Neuronal stem cell (in vitro differentiated cells): Measurements from ENCODE around the gene DTNB.

Experiments used
- DNase-seq: peaks from one replicate; pipeline ENCODE4 v3.0.0-alpha.2; 2013; ENCODE audit warnings: low spot score
- H2AFZ ChIP-seq: one replicate; pipeline ENCODE4 v1.6.1; 2013; ENCODE audit warnings: mild to moderate bottlenecking, low read length, inconsistent platforms
- H2AK5ac ChIP-seq: 2 replicates; pipeline ENCODE4 v1.6.1; 2013; ENCODE audit warnings: low read depth, mild to moderate bottlenecking, inconsistent platforms, low read length, moderate library complexity, mixed read lengths
- H2BK120ac ChIP-seq: 2 replicates; pipeline ENCODE4 v1.6.1; 2013; ENCODE audit warnings: low read depth, mild to moderate bottlenecking, inconsistent platforms, low read length, moderate library complexity, mixed read lengths
- H2BK12ac ChIP-seq: one replicate; pipeline ENCODE4 v1.6.1; 2013; ENCODE audit warnings: low read length, inconsistent platforms
- H2BK15ac ChIP-seq: 2 replicates; pipeline ENCODE4 v1.6.1; 2013; ENCODE audit warnings: mild to moderate bottlenecking, low read length, inconsistent platforms, mixed read lengths
- H2BK5ac ChIP-seq: one replicate; pipeline ENCODE4 v1.6.1; 2013; ENCODE audit warnings: inconsistent platforms, mild to moderate bottlenecking, low read length, moderate library complexity
- H3K14ac ChIP-seq: one replicate; pipeline ENCODE4 v1.6.1; 2013; ENCODE audit warnings: low read length, inconsistent platforms
- H3K18ac ChIP-seq: 2 replicates; pipeline ENCODE4 v1.6.1; 2013; ENCODE audit warnings: low read length, inconsistent platforms
- H3K23ac ChIP-seq: 2 replicates; pipeline ENCODE4 v1.6.1; 2013; ENCODE audit warnings: low read depth, mild to moderate bottlenecking, mixed read lengths, low read length, inconsistent platforms; ENCODE audit not compliant: poor library complexity
- H3K27ac ChIP-seq: replicated peaks from 3 replicates; pipeline ENCODE4 v1.5.1; 2013; ENCODE audit warnings: low read length, inconsistent platforms
- H3K27me3 ChIP-seq, 3 experiments: 2 replicates each; pipeline ENCODE4 v1.6.1; 2013; ENCODE audit warnings: low read length in 3 of 3, mild to moderate bottlenecking in 2 of 3, inconsistent platforms in 1 of 3, low read depth in 1 of 3, mixed read lengths in 1 of 3, moderate library complexity in 1 of 3; ENCODE audit not compliant: control insufficient read depth in 3 of 3, insufficient read depth in 3 of 3
- H3K36me3 ChIP-seq, 2 donors: replicated peaks in 1 of 2; 2 replicates each; pipeline ENCODE4 v1.6.1; 2013; ENCODE audit warnings: low read length in 2 of 2; ENCODE audit not compliant: control insufficient read depth in 2 of 2, insufficient read depth in 2 of 2
- H3K4ac ChIP-seq: 2 replicates; pipeline ENCODE4 v1.6.1; 2013; ENCODE audit warnings: inconsistent platforms, mild to moderate bottlenecking, low read length, moderate library complexity
- H3K4me1 ChIP-seq, 2 donors: 1 replicate in 1 of 2; 2 replicates in 1 of 2; pipeline ENCODE4 v1.6.1; 2013; ENCODE audit warnings: low read length in 2 of 2, low read depth in 1 of 2; ENCODE audit not compliant: control insufficient read depth in 2 of 2, insufficient read depth in 1 of 2
- H3K4me2 ChIP-seq: one replicate; pipeline ENCODE4 v1.6.1; 2013; ENCODE audit warnings: mild to moderate bottlenecking, low read length, inconsistent platforms; ENCODE audit not compliant: insufficient read depth, poor library complexity, severe bottlenecking
- H3K4me3 ChIP-seq, 2 donors: 2 replicates each; pipeline ENCODE4 v1.5.1; 2013; ENCODE audit warnings: low read length in 2 of 2, mild to moderate bottlenecking in 2 of 2, inconsistent platforms in 1 of 2, moderate library complexity in 1 of 2
- H3K79me1 ChIP-seq: one replicate; pipeline ENCODE4 v1.6.1; 2013; ENCODE audit warnings: low read depth, mild to moderate bottlenecking, inconsistent platforms, low read length, moderate library complexity
- H3K9ac ChIP-seq: one replicate; pipeline ENCODE4 v1.6.1; 2013; ENCODE audit warnings: mild to moderate bottlenecking, low read depth, low read length, inconsistent platforms; ENCODE audit not compliant: poor library complexity
- H3K9me3 ChIP-seq, 2 donors: replicated peaks in 1 of 2; 2 replicates each; pipeline versions ENCODE3 to v1.6.1; 2013; ENCODE audit warnings: low read length in 2 of 2, mild to moderate bottlenecking in 2 of 2, inconsistent platforms in 1 of 2, low read depth in 1 of 2, mixed read lengths in 1 of 2, moderate library complexity in 1 of 2; ENCODE audit not compliant: control insufficient read depth in 2 of 2, insufficient read depth in 1 of 2
- H4K8ac ChIP-seq: one replicate; pipeline ENCODE4 v1.6.1; 2013; ENCODE audit warnings: low read depth, mild to moderate bottlenecking, inconsistent platforms, low read length, moderate library complexity
- H4K91ac ChIP-seq: one replicate; pipeline ENCODE4 v1.6.1; 2013; ENCODE audit warnings: low read length, low read depth, mild to moderate bottlenecking, inconsistent platforms; ENCODE audit not compliant: poor library complexity
- WGBS, 2 donors: extraction: QIAGEN DNeasy Blood & Tissue Kit; methylation state at CpG; one replicate each; pipeline ENCODE4 v1.1.7; 2013; ENCODE audit warnings: missing lambda C conversion rate in 2 of 2, mixed read lengths in 1 of 2; ENCODE audit not compliant: insufficient read length in 2 of 2, insufficient replicate concordance in 1 of 2; ENCODE audit errors: extremely low coverage in 2 of 2; 5-methylcytosine and 5-hydroxymethylcytosine counted together

The DTNB gene

GRCh38 chr2:25418944-25419677 is 254.3 kb downstream of the DTNB start:
- Histone ChIP-seq H3K18ac (no peak overlapping the region), H3K9me3 (no peaks in the 10 kb centered on the region), H4K91ac (no peak overlapping the region), H3K27ac (no peak overlapping the region), H4K8ac (no peak overlapping the region), H3K4ac (no peak overlapping the region), H2BK15ac (no peak overlapping the region), H2BK5ac (no peak overlapping the region), H3K27me3 (no peaks in the 10 kb centered on the region), H2BK12ac (no peak overlapping the region), H3K4me3 (no peak overlapping the region), H2BK120ac (no peak overlapping the region), H3K23ac (no peak overlapping the region), H2AFZ (no peak overlapping the region), H2AK5ac (no peak overlapping the region), H3K9ac (no peak overlapping the region), H3K4me1 (no peaks in the 10 kb centered on the region), H3K36me3 (peaks cover 3 to 13% of the 10 kb centered on the region in 2 donors), H3K79me1 (no peaks in the 10 kb centered on the region), H3K14ac (no peak overlapping the region), H3K4me2 (no peak overlapping the region)
- WGBS, 2 donors, result no CpG with 5 or more reads among the region's 13 CpGs
- DNase-seq, result no peak

- WGBS, 2 donors, result no CpG with 5 or more reads among the region's 6 CpGs
Observed at GRCh38 chr2:25417715-25418369, 255.5 kb downstream of the DTNB start.

GRCh38 chr2:25416674-25417073 is 256.7 kb downstream of the DTNB start:
- H3K9me3 ChIP-seq, result no peaks in the 10 kb centered on the region
- H2AFZ ChIP-seq, result no peak overlapping the region
- no peak for DNase-seq
- H2BK15ac ChIP-seq, result no peak overlapping the region
- no peak overlapping the region for H3K9ac ChIP-seq
- H3K4me1 ChIP-seq, result no peaks in the 10 kb centered on the region
- no peak overlapping the region for H4K91ac ChIP-seq
- no peak overlapping the region for H4K8ac ChIP-seq
- peaks cover 3 to 13% of the 10 kb centered on the region in 2 donors for H3K36me3 ChIP-seq
- H3K14ac ChIP-seq, result no peak overlapping the region
- H3K4me2 ChIP-seq, result no peak overlapping the region
- no peaks in the 10 kb centered on the region for H3K27me3 ChIP-seq
- no peak overlapping the region for H3K23ac ChIP-seq
- no peak overlapping the region for H3K4me3 ChIP-seq
- no peak overlapping the region for H2BK12ac ChIP-seq
- no peak overlapping the region for H2BK120ac ChIP-seq
- H3K27ac ChIP-seq, result no peak overlapping the region
- no peak overlapping the region for H3K18ac ChIP-seq
- no CpG with 5 or more reads among the region's 3 CpGs for WGBS, 2 donors
- H2BK5ac ChIP-seq, result no peak overlapping the region
- no peak overlapping the region for H2AK5ac ChIP-seq
- no peaks in the 10 kb centered on the region for H3K79me1 ChIP-seq
- no peak overlapping the region for H3K4ac ChIP-seq

More at GRCh38 chr2:25417715-25418369, 255.5 kb downstream of the DTNB start:
- no peak for DNase-seq
- H3K18ac ChIP-seq, result no peak overlapping the region
- no peak overlapping the region for H3K14ac ChIP-seq
- H3K36me3 ChIP-seq, result peaks cover 3 to 13% of the 10 kb centered on the region in 2 donors
- no peak overlapping the region for H3K4ac ChIP-seq
- no peak overlapping the region for H3K27ac ChIP-seq
- H2BK5ac ChIP-seq, result no peak overlapping the region
- H3K27me3 ChIP-seq, result no peaks in the 10 kb centered on the region
- no peak overlapping the region for H2BK15ac ChIP-seq
- no peak overlapping the region for H4K91ac ChIP-seq
- H2AK5ac ChIP-seq, result no peak overlapping the region
- no peak overlapping the region for H3K9ac ChIP-seq
- no peaks in the 10 kb centered on the region for H3K4me1 ChIP-seq
- no peak overlapping the region for H3K23ac ChIP-seq
- no peak overlapping the region for H3K4me2 ChIP-seq
- no peak overlapping the region for H2AFZ ChIP-seq
- H3K79me1 ChIP-seq, result no peaks in the 10 kb centered on the region
- H2BK12ac ChIP-seq, result no peak overlapping the region
- no peak overlapping the region for H2BK120ac ChIP-seq
- H3K4me3 ChIP-seq, result no peak overlapping the region
- no peak overlapping the region for H4K8ac ChIP-seq
- no peaks in the 10 kb centered on the region for H3K9me3 ChIP-seq

DNA sequence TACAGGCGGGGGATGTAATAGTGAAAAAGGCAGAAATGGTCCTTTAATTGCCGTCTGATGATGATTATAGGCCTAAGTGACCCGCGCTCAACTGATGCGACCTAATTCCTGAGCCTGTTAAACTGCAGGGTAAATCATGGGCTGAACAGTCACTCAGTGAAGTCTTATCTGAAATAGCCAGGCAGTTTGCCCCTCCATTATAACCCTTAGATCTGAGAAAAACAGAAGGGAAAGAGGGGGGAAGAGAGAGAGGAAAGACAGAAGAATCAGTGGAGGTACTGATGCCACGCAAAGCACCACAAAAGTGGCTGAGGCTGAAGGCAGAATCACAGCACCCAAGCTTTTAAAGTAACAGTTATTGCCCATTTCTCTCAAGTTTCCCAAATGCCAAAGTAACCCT is 258.6 kb downstream of the DTNB start:
- Histone ChIP-seq H3K18ac (no peak overlapping the region), H3K4me3 (no peak overlapping the region), H2AFZ (no peak overlapping the region), H3K23ac (no peak overlapping the region), H2BK120ac (no peak overlapping the region), H3K4me2 (no peak overlapping the region), H3K36me3 (peaks cover 3 to 13% of the 10 kb centered on the region in 2 donors), H3K79me1 (no peaks in the 10 kb centered on the region), H3K4ac (no peak overlapping the region), H4K91ac (no peak overlapping the region), H4K8ac (no peak overlapping the region), H2BK5ac (no peak overlapping the region), H3K14ac (no peak overlapping the region), H2BK15ac (no peak overlapping the region), H3K9ac (no peak overlapping the region), H3K27me3 (no peaks in the 10 kb centered on the region), H3K4me1 (no peaks in the 10 kb centered on the region), H2AK5ac (no peak overlapping the region), H2BK12ac (no peak overlapping the region), H3K9me3 (no peaks in the 10 kb centered on the region), H3K27ac (no peak overlapping the region)
- WGBS, 2 donors, result no CpG with 5 or more reads among the region's 6 CpGs
- DNase-seq, result no peak
